Right lobe of liver (tissue), 4 donors: ENCODE measurements around the gene TIMM10B.

Experiments used
- POLR2A ChIP-seq: fragments of 450-650 bp; IDR thresholded peaks from one replicate; pipeline ENCODE4 v1.6.1; 2017; ENCODE audit warnings: antibody characterized with exemption, mild to moderate bottlenecking
- TF ChIP-seq, protein P1 (sequence below), 4 donors: fragments of 200-600 bp in 3 of 4; fragments of 450-650 bp in 1 of 4; IDR thresholded peaks; one replicate each; pipeline versions ENCODE4 v1.5.1 to v1.8.0; 2016 to 2022; ENCODE audit warnings: antibody characterized with exemption in 4 of 4, mild to moderate bottlenecking in 2 of 4
- donor health status: DM: no; HTN: no; CAD: no.
- donor health status: DM: no; HTN: no; CAD: no.
- donor health status: DM: no; HTN: yes; CAD: no.

DNA sequence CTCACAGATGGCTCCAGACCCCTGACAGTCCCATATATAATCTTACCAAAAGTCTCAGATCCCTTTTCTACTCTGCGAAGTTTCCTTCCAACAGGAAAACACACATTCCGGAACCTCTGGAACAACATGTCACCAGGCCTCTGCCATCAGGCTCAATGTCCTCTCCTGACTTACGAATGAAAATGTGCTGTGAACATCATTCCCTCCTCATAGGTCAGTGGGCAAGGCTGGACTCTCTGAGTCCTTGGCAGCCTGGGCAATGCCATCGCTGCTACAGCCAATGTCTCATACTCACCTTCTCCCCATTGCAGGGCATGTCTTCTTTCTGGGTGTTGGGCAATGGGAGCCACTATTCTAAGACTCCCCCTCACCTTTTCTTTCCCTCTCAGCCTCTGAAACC, 38.9 kb upstream of the TIMM10B start:
- TF ChIP-seq, protein P1, sequence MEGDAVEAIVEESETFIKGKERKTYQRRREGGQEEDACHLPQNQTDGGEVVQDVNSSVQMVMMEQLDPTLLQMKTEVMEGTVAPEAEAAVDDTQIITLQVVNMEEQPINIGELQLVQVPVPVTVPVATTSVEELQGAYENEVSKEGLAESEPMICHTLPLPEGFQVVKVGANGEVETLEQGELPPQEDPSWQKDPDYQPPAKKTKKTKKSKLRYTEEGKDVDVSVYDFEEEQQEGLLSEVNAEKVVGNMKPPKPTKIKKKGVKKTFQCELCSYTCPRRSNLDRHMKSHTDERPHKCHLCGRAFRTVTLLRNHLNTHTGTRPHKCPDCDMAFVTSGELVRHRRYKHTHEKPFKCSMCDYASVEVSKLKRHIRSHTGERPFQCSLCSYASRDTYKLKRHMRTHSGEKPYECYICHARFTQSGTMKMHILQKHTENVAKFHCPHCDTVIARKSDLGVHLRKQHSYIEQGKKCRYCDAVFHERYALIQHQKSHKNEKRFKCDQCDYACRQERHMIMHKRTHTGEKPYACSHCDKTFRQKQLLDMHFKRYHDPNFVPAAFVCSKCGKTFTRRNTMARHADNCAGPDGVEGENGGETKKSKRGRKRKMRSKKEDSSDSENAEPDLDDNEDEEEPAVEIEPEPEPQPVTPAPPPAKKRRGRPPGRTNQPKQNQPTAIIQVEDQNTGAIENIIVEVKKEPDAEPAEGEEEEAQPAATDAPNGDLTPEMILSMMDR (IDR thresholded peaks at IDR 0.05): no peak
- TF ChIP-seq POLR2A: no peak
